Neural progenitor cell (in vitro differentiated cells): ENCODE results near the gene SPR. TPM values are rescaled to one million over a fixed set of nuclear protein-coding genes. Genes with fewer than 3 reads are reported as not detected.

ENCODE experiments used
- DNase-seq: peaks from one replicate; pipeline ENCODE4 v3.0.0-alpha.2; 2016; ENCODE audit warnings: low spot score
- H2AFZ ChIP-seq: fragments of 200-600 bp; sonication (generic); replicated peaks from 2 replicates; pipeline ENCODE4 v1.6.1; 2016; ENCODE audit warnings: antibody characterized with exemption
- H3F3A ChIP-seq: fragments of 200-600 bp; sonication (generic); 2 replicates; pipeline ENCODE4 v1.6.1; 2016; ENCODE audit warnings: antibody characterized with exemption, low read depth
- H3K27ac ChIP-seq: fragments of 200-600 bp; sonication (generic); 2 replicates; pipeline ENCODE4 v1.5.1; 2016; ENCODE audit warnings: mild to moderate bottlenecking
- H3K27me3 ChIP-seq: fragments of 200-600 bp; sonication (generic); 2 replicates; pipeline ENCODE4 v1.6.1; 2016; ENCODE audit warnings: mild to moderate bottlenecking, moderate library complexity
- H3K36me3 ChIP-seq: fragments of 200-600 bp; sonication (generic); 2 replicates; pipeline ENCODE4 v1.5.1; 2016
- H3K4me1 ChIP-seq: fragments of 200-600 bp; sonication (generic); 2 replicates; pipeline ENCODE4 v1.6.1; 2016; ENCODE audit warnings: mixed run types
- H3K4me2 ChIP-seq: fragments of 200-600 bp; sonication (generic); 2 replicates; pipeline ENCODE4 v1.6.1; 2016
- H3K4me3 ChIP-seq: fragments of 200-600 bp; sonication (generic); 2 replicates; pipeline ENCODE4 v1.5.1; 2016
- H3K79me2 ChIP-seq: fragments of 200-600 bp; sonication (generic); 2 replicates; pipeline ENCODE4 v1.6.1; 2016; ENCODE audit warnings: low read depth
- H3K9ac ChIP-seq: fragments of 200-600 bp; sonication (generic); 2 replicates; pipeline ENCODE4 v1.6.1; 2016
- H3K9me3 ChIP-seq: fragments of 200-600 bp; sonication (generic); 2 replicates; pipeline ENCODE4 v1.5.1; 2016; ENCODE audit warnings: low read depth
- H4K20me1 ChIP-seq: fragments of 200-600 bp; sonication (generic); 2 replicates; pipeline ENCODE4 v1.6.1; 2016; ENCODE audit warnings: low read depth
- H3K27ac Mint-ChIP-seq: 3 replicates; pipeline ENCODE4 v1.8.0; 2021; ENCODE audit warnings: mixed read lengths
- H3K27me3 Mint-ChIP-seq: 2 replicates; pipeline ENCODE4 v1.8.0; 2022; ENCODE audit warnings: low read depth, mild to moderate bottlenecking, inconsistent platforms, moderate library complexity, mixed read lengths; ENCODE audit not compliant: insufficient read depth
- H3K36me3 Mint-ChIP-seq: 3 replicates; pipeline ENCODE4 v1.8.0; 2021; ENCODE audit warnings: mixed read lengths
- H3K4me1 Mint-ChIP-seq: 3 replicates; pipeline ENCODE4 v1.8.0; 2021; ENCODE audit warnings: mixed read lengths
- H3K4me3 Mint-ChIP-seq: 3 replicates; pipeline ENCODE4 v1.8.0; 2021; ENCODE audit warnings: mild to moderate bottlenecking, moderate library complexity, mixed read lengths
- H3K9me3 Mint-ChIP-seq: 3 replicates; pipeline ENCODE4 v1.8.0; 2020; ENCODE audit warnings: mixed read lengths
- CTCF ChIP-seq: fragments of 200-600 bp; sonication (generic); IDR thresholded peaks from 2 replicates; pipeline ENCODE4 v1.5.1; 2017; ENCODE audit warnings: antibody characterized with exemption, mild to moderate bottlenecking
- EZH2 ChIP-seq: fragments of 200-600 bp; sonication (generic); IDR thresholded peaks from 2 replicates; pipeline ENCODE4 v1.6.1; 2017; ENCODE audit warnings: antibody characterized with exemption, mild to moderate bottlenecking, moderate library complexity
- EZH2phosphoT487 ChIP-seq: fragments of 200-600 bp; sonication (generic); IDR thresholded peaks from 2 replicates; pipeline ENCODE4 v1.6.1; 2017; ENCODE audit warnings: antibody characterized with exemption
- total RNA-seq: library from RNA; depleted of rRNA; stranded (reverse); fragments of >200 nt; gene quantifications from 2 replicates; pipeline ENCODE4 v1.2.3, GENCODE V29; 2015; ENCODE audit warnings: low replicate concordance

The SPR gene
- total RNA-seq, 1 donor from 2014 or later = 2.2 TPM

- Histone ChIP-seq H3K27me3 (peaks cover 100% of the 10 kb centered on the region), H3K36me3 (no peaks in the 10 kb centered on the region), H3K4me2 (peak overlapping the region; percentile 79), H3K27ac (no peak overlapping the region), H3K79me2 (no peaks in the 10 kb centered on the region), H3K4me1 (peaks cover 32% of the 10 kb centered on the region), H3K9me3 (no peaks in the 10 kb centered on the region), H3F3A (peaks cover 45% of the 10 kb centered on the region), H3K9ac (no peak overlapping the region), H2AFZ (no peak overlapping the region), H3K4me3 (peak overlapping the region; percentile 38), H4K20me1 (peaks cover 96% of the 10 kb centered on the region)
- H3K36me3 Mint-ChIP-seq = no peaks in the 10 kb centered on the region
- peaks cover 2% of the 10 kb centered on the region for H3K9me3 Mint-ChIP-seq
- no peak overlapping the region for H3K27ac Mint-ChIP-seq
- peaks cover 2% of the 10 kb centered on the region for H3K4me1 Mint-ChIP-seq
- DNase-seq = peak; percentile 74
- peaks cover 47% of the 10 kb centered on the region for H3K27me3 Mint-ChIP-seq
- peak overlapping the region; percentile 56 for H3K4me3 Mint-ChIP-seq
- peak; percentile 64 for TF ChIP-seq EZH2phosphoT487
- TF ChIP-seq CTCF = no peak
- peak; percentile 96 for TF ChIP-seq EZH2
Observed at GRCh38 chr2:72924353-72925240, 37.4 kb downstream of the SPR start.

GRCh38 chr2:72925328-72925943, 38.2 kb downstream of the SPR start:
- Histone ChIP-seq H3K79me2 (no peaks in the 10 kb centered on the region), H3K9ac (no peak overlapping the region), H4K20me1 (peaks cover 88% of the 10 kb centered on the region), H3K4me2 (peak overlapping the region; percentile 79), H3K36me3 (no peaks in the 10 kb centered on the region), H3K27me3 (peaks cover 100% of the 10 kb centered on the region), H3K9me3 (no peaks in the 10 kb centered on the region), H3F3A (peaks cover 36% of the 10 kb centered on the region), H3K4me1 (peaks cover 25% of the 10 kb centered on the region), H3K27ac (no peak overlapping the region), H3K4me3 (peak overlapping the region; percentile 38), H2AFZ (no peak overlapping the region)
- DNase-seq = peak; percentile 65
- Mint-ChIP-seq H3K9me3 (peaks cover 2% of the 10 kb centered on the region), H3K27ac (no peak overlapping the region), H3K27me3 (peaks cover 39% of the 10 kb centered on the region), H3K36me3 (no peaks in the 10 kb centered on the region), H3K4me1 (peaks cover 2% of the 10 kb centered on the region), H3K4me3 (peak overlapping the region; percentile 56)
- TF ChIP-seq EZH2phosphoT487 (peak; percentile 73), EZH2 (peak; percentile 91), CTCF (no peak)

GRCh38 chr2:72926368-72926767, 39.2 kb downstream of the SPR start:
- Mint-ChIP-seq H3K9me3 (peaks cover 2% of the 10 kb centered on the region), H3K27ac (no peak overlapping the region), H3K27me3 (peaks cover 30% of the 10 kb centered on the region), H3K4me3 (no peak overlapping the region), H3K4me1 (peaks cover 2% of the 10 kb centered on the region), H3K36me3 (no peaks in the 10 kb centered on the region)
- H3K4me3 ChIP-seq = no peak overlapping the region
- no peak overlapping the region for H3K27ac ChIP-seq
- TF ChIP-seq EZH2 = no peak
- TF ChIP-seq EZH2phosphoT487 = no peak
- TF ChIP-seq CTCF = no peak
- no peak overlapping the region for H2AFZ ChIP-seq
- no peaks in the 10 kb centered on the region for H3K9me3 ChIP-seq
- H3K9ac ChIP-seq = no peak overlapping the region
- H3K79me2 ChIP-seq = no peaks in the 10 kb centered on the region
- H3K4me1 ChIP-seq = peaks cover 25% of the 10 kb centered on the region
- DNase-seq = no peak
- no peaks in the 10 kb centered on the region for H3K36me3 ChIP-seq
- H4K20me1 ChIP-seq = peaks cover 79% of the 10 kb centered on the region
- H3K4me2 ChIP-seq = no peak overlapping the region
- H3K27me3 ChIP-seq = peaks cover 100% of the 10 kb centered on the region
- H3F3A ChIP-seq = peaks cover 27% of the 10 kb centered on the region
